ENCODE results near the gene CRIP3.
"Not testable (repeated sequence)": the region's sequence is repeated elsewhere in the genome, so short reads cannot be mapped to it uniquely, and the experiment has no call there.

CRIP3 gene

GRCh38 chr6:43306086-43306485 lies 2.5 kb downstream of the CRIP3 start:
- no peak for DNase-seq (ENCODE audit: low read depth)

GRCh38 chr6:43304882-43305281 lies 3.7 kb downstream of the CRIP3 start:
- DNase-seq (ENCODE audit: low read depth), result no peak

- no peak for DNase-seq (ENCODE audit: low read depth)
Measured at GRCh38 chr6:43304361-43304760, 4.3 kb downstream of the CRIP3 start.

- no peak for DNase-seq (ENCODE audit: low read depth)
Measured at GRCh38 chr6:43303751-43304331, 4.8 kb downstream of the CRIP3 start.

- DNase-seq (ENCODE audit: low read depth), result not testable (repeated sequence)
Measured at GRCh38 chr6:43303006-43303405, 5.6 kb downstream of the CRIP3 start.

GRCh38 chr6:43302126-43302525 lies 6.5 kb downstream of the CRIP3 start:
- no peak for DNase-seq (ENCODE audit: low read depth)

GRCh38 chr6:43301081-43301870 lies 7.3 kb downstream of the CRIP3 start:
- no peak for DNase-seq (ENCODE audit: low read depth)

- DNase-seq (ENCODE audit: low read depth), result no peak
Measured at GRCh38 chr6:43299338-43300293, 9.0 kb downstream of the CRIP3 start.

GRCh38 chr6:43298565-43299337 lies 9.9 kb downstream of the CRIP3 start:
- DNase-seq (ENCODE audit: low read depth), result no peak

GRCh38 chr6:43297644-43298564 lies 10.7 kb downstream of the CRIP3 start, which contains the start of gene SLC22A7:
Gene SLC22A7 (plus strand): TSS chr6:43298260. CDS start chr6:43298359, 99 bp downstream.
- DNase-seq (ENCODE audit: low read depth), result no peak

- DNase-seq (ENCODE audit: low read depth), result no peak
Measured at GRCh38 chr6:43296780-43297497, 11.7 kb downstream of the CRIP3 start.

GRCh38 chr6:43295456-43295855 lies 13.2 kb downstream of the CRIP3 start:
- no peak for DNase-seq (ENCODE audit: low read depth)

GRCh38 chr6:43294536-43294935 lies 14.1 kb downstream of the CRIP3 start:
- DNase-seq (ENCODE audit: low read depth), result no peak

- no peak for DNase-seq (ENCODE audit: low read depth)
Measured at GRCh38 chr6:43293698-43294097, 14.9 kb downstream of the CRIP3 start.

- no peak for DNase-seq (ENCODE audit: low read depth)
Measured at GRCh38 chr6:43292763-43293318, 15.8 kb downstream of the CRIP3 start.

GRCh38 chr6:43292341-43292740 lies 16.3 kb downstream of the CRIP3 start:
- no peak for DNase-seq (ENCODE audit: low read depth)

- DNase-seq (ENCODE audit: low read depth), result no peak
Measured at GRCh38 chr6:43291708-43292107, 16.9 kb downstream of the CRIP3 start.

GRCh38 chr6:43290905-43291355 lies 17.7 kb downstream of the CRIP3 start:
- no peak for DNase-seq (ENCODE audit: low read depth)

- DNase-seq (ENCODE audit: low read depth), result no peak
Measured at GRCh38 chr6:43290339-43290904, 18.2 kb downstream of the CRIP3 start.
